ENCODE measurements around the gene ANKRD55.

Gene ANKRD55

GRCh38 chr5:56072863-56073766 is 160.0 kb downstream of the ANKRD55 start:
- no peak for DNase-seq

DNA sequence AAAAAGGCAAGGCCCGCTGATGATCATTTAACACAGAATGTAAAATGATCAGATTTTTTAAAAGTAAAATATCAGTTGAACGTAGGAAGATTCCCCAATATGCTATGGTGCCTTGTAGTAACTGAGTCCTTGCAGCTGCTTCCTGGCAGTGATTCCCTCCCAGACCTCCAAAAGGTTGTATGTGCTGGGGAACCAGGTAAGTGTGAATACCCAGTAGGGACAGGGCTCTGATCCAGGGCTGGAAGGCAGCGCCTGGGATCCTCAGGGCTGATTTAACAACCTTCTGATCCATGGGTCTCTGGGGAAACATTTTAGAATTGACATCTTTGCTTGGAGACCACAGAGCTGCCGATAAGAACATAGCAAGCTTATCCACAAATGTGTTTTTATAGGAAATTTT is 161.7 kb downstream of the ANKRD55 start:
- DNase-seq = no peak

DNA sequence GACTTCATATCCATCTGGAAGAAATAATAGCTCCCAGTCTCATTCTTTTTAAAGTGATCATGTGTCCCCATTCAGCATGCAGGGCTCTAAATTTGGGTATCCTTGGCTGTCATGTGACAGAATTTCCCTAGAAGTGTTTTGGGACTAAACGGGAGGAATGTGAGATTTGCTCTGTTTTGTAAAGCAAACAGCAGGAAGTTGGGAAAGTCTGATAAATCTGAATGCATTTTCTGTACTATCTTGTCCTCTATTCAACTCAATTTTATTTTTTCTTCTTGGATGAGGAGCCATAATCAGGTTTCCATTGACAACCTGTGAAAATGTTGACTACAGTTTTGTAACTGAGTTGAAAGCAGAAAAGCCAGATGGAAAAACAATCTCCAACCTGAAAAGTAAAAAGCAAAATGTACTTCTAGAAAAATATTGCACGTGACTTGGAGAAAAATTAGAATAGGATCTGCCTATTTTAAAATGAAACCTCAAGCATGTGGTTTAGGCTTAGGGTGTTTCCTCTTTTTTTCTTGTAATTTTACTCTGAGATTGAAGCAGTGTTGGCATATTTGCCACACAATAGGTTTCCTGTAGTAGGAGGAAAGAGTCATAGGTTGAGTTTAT is 162.2 kb downstream of the ANKRD55 start:
- DNase-seq = peak; percentile 39

DNA sequence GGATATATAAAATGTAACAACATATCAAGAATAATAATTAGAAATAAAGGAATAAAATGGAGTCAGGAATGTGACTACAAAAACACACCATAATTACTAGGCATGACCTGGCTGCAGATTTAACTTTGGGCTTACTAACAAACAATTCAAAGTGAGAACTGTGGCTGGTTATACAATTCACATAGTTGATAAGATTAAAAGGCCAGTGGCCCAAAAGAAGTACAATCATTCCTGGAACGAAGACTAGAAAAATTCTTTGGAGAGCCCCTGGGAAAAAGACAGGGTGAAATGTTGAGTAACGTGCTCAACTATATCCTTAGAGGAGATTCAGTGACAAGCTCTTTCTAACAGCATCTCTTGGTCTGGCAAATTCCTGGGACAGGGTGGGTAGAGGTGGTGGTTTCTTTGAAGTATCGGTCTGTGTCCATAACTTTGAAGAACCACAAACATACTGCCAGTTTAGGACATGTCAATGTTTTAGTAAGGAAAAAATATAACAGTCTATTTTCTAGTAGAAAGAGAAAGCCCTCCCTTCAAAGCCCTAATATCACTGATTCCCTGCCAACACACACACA is 163.4 kb downstream of the ANKRD55 start:
- DNase-seq = no peak

DNA sequence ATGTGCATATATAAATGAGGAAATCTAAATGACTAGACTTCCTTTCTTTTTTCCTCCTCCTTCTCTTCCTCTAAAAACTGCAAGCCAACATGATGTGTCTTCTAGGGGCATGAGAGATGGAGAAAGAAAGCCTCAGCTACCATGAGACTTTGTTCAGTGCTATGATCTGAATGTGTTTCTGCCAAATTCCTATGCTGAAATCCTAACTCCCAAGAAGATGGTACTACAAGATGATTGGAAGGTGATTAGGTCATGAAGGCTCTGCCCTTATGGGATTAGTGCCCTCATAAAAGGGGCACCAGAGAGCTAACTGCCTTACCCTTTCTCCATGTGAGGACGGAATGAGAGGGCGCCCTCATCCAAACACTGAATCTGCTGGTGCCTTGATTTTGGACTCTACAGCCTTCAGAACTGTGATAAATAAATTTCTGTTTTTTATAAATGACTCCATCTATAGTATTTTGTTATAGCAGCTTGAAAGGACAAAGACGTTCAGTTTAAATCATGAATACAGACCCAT is 166.1 kb downstream of the ANKRD55 start:
- DNase-seq = no peak

GRCh38 chr5:56064984-56065383 is 168.1 kb downstream of the ANKRD55 start:
- no peak for DNase-seq

DNA sequence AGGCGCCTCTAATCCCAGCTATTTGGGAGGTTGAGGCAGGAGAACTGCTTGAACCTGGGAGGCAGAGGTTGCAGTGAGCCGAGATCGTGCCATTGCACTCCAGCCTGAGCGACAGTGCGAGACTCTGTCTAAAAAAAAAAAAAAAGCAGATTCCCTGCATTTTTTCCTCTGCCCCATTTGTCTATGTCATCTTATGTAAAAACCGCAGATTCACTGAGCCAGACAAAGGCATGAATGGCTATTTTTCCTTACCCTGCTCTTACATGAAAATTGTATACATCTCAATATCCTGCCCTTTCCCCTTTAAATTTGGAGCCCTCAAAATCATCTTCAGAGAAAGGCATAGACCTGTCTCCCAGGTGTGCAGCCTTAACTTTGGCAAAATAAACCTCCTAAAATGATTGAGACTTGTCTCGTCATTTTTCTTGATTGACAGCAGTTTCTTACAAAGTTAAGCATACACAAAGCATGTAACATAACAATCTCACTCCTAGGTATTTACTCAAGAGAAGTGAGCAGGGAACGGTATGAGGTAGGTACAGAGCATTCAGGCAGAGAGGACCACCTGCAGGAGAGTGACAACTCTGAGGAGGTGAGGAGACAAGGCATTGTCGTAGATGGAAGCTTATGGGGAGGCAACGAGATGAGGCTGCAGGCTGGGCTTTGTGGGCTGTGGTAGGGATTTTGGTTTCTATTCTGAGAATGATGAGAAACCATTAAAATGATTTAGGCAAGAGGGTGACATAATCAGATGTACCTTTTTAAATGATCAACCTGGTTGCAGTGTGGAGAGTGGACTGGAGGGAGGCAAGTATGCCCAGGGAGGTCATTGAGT is 172.6 kb downstream of the ANKRD55 start:
- peak; percentile 21 for DNase-seq

DNA sequence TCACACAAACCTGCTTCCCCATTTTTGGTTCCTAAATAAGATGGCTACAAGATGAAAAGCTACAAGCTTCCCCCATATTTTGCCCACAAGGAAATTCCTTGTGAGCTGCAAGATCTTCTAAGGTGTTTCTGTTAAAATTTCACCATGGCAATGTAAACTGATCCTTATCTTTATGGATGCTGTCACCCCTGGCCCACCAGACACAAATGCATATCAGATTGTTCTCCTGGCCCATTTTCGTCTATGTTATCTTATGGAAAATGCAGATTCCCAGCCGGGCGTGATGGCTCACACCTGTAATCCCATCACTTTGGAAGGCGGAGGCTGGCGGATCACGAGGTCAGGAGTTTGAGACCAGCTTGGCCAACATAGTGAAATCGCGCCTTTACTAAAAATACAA is 173.3 kb downstream of the ANKRD55 start:
- no peak for DNase-seq

DNA sequence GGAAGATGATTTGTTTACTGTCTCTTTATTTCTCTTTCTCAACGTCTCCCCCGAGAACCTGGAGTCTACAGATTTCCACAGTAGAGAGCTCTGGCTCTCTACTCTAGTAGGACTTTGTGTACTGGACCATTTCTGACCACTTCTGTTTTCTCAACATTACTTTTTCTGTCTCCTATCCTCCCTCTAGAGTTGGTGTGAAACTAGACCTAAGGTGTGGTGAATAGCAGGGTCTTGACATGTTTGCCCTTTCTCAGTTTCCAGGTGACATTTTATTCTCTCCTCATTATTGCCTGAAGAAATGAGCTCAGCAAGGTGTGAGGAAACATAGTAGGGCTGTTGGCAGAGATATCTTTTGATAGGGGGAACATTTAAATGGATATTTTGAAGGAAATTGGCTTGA is 176.3 kb downstream of the ANKRD55 start:
- no peak for DNase-seq

DNA sequence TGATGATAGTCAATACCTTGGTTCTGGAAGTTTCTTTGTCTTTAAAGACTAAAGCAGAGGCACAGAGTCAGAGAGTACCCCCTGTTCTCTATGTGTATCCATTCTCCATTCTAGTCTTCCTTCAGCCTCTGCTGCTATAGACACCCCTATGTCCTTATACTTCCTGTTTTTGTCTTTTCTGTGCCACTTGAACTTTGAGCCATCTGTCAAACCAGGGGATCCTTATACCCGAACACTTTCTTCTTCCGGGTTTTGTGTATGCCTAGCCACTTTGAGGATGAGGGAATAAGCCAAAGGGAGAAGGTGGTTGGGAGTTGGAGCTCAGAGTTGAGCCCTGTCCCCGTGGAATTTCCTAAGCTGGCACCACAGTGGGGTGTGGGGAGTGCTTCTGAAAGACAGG is 177.3 kb downstream of the ANKRD55 start:
- no peak for DNase-seq

GRCh38 chr5:56055287-56055686 is 177.8 kb downstream of the ANKRD55 start:
- no peak for DNase-seq

DNA sequence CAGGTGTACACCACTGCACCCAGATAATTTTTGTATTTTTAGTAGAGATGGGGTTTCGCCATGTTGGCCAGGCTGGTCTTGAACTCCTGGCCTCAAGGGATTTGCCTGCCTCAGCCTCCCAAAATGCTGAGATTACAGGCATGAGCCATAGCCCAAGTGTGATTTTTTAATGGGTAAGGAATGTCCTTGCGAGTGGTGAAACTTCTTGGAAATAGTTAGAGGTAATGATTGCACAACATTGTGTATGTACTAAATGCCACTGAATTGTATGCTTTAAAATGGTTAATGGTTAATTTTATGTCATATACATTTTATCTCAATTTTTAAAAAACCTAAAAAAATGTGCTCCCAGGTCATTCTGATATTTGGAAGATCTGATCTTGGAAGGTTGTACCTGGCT is 178.5 kb downstream of the ANKRD55 start:
- DNase-seq = no peak

DNA sequence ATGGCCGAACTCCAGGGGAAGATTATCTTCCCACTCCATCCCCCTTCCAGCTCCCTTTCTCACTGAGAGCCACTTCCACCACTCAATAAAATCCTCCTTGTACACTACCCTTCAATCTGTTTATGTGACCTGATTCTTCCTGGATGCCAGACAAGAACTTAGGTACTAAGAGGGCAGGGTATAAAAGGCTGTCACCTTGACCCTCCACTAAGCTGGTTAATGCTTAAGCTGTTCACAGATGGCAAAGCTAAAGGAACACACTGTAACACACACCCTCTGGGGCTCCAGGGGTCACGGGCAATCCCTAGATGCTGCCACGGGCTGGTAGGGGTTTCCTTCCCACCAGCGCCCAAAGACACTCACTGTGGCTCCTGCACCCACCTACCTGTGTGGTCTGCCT is 179.8 kb downstream of the ANKRD55 start:
- no peak for DNase-seq

DNA sequence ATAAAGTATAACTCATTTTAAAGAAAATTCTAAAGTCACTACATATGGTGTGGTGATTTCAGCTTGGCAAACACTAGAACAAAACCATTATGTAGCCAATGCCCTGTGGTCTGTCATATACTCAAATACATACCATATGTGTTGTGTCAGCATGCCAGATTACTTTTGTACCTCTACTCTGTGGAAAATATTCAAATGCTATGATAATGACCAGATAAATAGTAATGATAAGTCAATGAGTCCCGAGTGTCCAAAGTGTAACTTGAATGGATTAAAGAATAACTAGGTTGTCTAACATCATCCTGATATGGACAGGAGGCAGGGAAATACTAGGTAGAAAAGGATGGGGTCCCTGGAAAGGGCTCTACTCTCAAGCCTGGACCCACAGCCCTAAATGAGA is 180.4 kb downstream of the ANKRD55 start:
- no peak for DNase-seq

DNA sequence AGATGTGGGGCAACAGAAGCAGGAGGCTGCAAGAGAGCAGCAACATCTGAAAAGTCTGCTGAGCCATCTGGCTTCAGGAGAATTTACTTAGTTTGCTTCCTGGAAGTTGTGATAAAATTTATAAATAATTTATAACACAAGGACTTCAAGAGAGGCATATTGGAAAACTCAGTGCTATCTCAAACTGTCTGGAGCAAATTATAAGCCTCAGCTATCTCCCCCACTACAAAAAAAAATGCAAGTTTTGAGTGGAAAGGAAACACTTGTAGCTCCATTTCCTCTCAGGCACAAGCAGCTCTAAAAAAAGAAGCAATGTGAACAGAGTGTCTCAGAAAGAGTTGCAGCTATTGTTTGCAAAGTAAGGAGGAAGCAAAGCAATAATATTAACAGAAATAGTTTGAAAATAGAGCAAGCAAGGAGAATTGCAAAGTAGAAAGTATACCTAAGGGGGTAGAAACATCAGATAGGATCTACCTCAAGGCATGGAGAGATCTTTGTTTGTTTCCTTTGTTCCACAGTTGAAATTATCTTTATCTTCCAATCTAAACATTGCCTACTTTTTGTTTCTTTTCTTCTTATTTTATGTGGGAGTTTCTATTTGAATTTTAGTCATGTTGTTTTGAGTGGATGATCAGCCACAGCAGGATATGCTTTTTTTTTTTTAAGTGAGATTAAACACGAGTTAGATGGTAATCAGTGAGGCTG is 182.4 kb downstream of the ANKRD55 start:
- DNase-seq = peak; percentile 22
